Medulla oblongata (tissue), 1 donor: ENCODE measurements around the gene FAM222B.

Experiments
- DNase-seq: peaks from one replicate; pipeline ENCODE4 v3.0.0-alpha.2; 2015; ENCODE audit errors: extremely low spot score

The FAM222B gene

DNA sequence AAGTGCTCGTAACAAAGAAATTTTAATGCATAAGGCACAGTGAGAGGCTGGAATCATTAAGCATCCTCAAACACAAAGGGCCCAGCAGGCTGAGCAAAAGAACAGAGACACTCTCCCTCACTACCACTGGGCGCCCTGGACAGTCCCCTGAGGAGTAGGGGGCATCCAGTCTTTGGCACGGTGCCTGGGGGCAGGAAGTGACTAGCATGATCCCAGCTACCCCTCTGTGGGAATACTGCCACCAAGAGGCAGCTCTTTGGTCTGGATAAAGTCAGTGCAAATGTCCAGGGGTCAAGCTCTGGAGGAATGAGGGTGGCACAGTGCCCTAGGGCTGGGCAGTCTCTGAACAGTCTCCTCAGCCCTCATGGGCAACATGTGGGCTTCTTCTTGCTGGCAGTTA, 128.3 kb downstream of the FAM222B start:
- DNase-seq = no peak

DNA sequence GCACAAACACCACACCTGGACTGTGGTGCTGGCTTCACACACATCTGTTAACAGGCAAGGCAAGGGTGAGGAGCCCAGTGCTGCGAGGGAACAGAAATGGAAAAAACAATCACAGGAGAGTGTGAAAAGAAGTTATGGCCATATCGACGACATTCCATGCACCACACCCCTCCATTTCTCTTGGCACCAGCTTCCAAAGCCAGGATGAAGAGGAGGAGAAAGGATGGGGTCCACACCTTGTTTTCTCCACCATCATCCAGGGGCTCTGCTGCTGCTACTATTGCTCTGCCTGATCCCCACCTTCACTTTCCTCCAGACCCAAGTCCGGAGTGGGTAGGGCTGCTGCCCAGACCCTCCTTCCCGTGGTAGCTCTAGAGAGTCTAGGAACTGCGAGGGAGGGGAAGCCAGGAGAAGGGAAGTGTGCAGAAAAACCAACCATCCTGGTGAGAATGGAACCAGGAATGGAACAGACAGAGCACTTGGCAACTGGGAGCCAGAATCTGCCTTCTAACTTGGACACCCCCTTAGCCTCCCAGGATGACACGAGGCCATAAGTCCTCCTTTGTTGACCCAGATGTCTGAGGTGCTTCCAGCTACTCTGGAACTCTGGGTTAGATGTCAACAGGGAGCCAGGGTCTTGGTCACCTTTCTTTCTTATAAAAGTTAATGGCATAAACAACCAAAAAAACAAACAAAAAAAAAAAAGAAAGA, 129.7 kb downstream of the FAM222B start:
- DNase-seq = no peak

DNA sequence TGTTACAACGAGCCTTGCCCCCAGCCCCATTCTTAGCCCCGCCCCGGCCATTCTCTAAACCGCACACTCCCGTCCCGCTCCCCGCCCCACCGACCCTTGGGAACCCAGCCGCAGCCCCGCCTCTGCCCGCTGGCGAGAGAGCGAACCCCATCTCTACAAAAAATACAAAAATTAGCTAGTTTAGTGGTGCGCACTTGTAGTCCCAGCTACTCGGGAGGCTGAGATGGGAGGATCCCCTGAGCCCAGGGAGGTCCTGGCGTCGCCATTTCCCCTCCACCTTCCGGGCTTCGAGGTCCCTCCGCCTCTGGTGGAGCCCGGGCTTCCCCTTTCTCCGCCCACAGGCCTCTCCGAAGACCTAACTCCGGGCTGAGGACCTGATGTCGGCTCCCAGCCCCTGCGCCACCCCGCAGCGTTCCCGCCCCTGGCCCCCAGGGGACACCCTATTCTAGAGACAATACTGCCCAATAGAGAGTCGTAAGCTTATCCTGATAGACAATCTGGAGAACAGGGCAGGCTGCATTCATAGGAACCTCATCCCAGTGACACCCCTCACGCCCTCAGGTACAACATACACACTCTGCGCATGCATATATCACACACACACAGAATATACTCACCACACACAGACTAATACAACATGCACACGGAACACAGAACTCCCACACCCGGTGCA, 130.4 kb downstream of the FAM222B start:
- DNase-seq = peak; percentile 27

DNA sequence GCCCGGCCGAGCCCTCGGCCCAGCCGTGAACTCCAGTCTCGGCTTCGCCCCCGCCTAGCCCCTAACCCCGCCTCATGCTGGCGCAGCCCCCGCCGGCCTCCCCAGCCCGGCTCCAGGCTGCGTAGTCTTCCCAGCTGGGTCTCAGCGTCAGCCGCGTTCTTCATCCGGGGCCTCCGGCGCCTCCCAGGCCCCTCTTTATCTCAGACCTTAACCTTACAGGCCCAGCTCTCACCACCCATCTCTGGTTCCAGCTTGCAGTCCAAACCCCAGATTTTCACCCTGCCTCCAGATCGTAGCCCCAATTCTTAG, 130.9 kb downstream of the FAM222B start, which contains the start of gene PROCA1:
PROCA1 (minus strand) TSS at position 166 of the 309 bp plus-strand sequence. CDS start 228 bp downstream, outside the sequence.
- DNase-seq = no peak

DNA sequence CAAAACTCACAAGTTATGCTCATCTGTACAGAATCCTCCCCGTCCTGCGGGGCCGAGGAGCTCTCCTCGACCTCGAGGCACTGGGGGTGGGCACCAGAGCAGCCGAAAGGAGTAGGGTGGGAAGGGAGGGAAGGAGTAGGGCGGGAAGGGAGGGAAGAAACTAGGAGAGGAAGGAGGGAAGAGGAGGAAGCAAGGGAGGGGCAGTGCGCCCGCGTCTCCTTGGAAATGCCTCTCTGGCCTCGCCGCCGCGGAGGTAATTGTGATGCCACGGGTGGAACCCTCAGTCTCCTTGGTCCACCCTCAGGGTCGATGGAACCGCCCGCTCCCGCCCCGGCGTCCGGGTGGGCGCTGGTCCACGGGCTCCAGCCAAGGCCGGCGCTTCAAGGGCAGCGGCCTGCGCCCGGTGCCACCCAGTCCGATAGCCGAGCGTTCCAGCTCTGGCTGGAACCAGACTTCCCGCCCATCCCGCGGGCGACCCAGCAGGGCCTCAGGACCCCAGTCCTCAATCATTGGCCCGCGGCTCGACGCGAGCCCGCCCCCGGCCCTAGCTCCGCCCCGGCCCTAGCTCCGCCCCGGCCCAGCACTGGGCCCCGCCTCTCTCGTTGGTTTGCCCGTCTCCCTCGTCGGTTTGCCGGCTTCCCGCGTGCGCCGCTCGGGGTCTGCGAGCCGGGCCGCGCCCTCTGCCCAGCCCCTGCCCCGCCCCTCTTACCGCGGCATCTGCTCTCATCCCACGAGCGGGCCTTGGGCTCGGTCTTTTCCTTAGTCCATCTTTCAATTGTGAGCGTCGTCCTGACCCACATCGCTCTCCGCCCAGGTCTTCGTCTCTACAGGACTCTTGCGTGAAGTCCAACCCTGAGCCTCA, 131.5 kb downstream of the FAM222B start:
- peak; percentile 88 for DNase-seq

DNA sequence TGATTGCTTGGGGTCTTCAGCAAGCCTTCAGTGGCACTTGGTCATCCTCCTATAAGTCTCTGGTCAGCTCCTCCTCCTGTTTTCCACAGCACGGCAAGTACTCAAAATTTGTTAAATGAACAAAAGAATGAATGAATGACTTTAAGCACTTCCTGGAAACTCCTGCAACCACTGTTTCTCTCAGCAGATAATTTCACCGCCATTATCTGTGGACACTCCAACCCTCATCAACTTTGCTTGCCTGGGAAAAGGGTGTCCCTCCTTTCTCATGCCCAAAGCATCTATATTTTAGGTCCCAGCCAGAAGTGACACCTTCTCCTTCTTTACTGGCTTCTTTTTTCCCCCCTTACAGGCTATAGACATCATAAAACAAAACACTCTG, 135.3 kb downstream of the FAM222B start:
- no peak for DNase-seq

DNA sequence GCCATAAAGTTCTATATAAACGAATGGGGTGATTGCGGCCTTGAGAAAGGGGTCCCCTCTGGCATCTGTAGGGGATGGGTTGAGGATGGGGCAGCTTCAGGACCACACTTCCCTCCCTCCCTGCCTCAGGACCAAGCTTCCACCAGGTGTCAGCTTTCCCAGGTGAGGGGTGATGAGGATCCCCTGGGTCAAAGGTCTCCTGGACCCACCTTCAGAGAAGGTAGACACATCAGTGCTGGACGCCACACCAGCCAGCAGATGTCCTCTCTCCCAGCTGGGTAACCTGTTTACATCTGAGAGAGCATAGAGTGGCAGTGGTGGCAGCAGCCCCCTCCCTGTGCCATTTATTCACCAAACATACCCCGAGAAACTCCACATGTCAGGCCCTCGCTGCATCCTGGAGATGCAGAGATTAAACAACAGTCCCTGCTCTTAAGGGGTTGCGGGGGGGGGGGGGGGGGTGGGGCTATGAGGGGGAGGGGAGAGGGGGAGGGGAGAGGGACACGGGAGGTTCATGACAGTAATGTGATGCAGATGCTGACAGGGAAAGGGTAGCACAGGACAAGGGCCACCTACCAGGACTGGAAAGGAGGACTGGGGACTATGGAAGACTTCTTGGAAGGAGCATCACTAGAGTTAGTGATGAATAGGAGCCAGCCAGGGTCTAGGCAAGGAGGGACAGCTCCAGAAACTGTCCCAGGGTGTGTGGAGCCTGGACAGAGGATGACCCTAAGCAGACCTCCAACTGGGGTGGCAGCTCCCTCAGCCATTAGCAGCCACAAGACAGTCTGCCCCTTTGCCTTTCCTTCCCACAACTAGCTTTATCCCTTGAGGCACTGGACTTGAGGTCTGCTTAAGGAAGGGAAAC, 135.9 kb downstream of the FAM222B start:
- DNase-seq = no peak
